Measurements from ENCODE around the gene C1D. TPM values are rescaled to one million over a fixed set of nuclear protein-coding genes. Genes with fewer than 3 reads are reported as not detected.
A peak's percentile ranks its signal among the peaks of the same experiment; 100 is the strongest.

C1D gene
- total and polyA plus RNA-seq, 2 donors from 2014 or later = 23.0 to 34.2 TPM

DNA sequence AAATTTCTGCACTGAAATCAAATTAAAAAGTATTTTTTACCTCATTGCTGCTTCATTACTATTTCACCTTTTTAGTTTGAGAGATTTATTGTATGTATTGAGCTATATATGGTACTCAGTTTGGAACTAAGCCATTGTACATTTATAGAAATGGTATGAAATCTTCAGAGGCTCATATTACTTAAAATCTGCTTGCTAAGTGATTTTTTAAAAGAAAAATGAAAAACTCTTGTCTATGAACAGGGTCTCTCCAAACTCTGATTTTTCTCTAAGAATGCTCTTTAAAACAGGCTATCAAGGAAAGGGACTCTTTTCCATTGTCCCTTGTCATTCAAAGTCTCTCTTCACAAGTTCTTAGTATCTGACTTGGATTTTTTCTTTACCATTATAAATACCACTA is 31.8 kb downstream of the C1D start:
- no peaks in the 10 kb centered on the region for H3K27me3 ChIP-seq (ENCODE audit: control insufficient read depth, insufficient read depth, low read length)
- no peak for DNase-seq
- intact Hi-C loops (cut with DNase I) = no loop called here

DNA sequence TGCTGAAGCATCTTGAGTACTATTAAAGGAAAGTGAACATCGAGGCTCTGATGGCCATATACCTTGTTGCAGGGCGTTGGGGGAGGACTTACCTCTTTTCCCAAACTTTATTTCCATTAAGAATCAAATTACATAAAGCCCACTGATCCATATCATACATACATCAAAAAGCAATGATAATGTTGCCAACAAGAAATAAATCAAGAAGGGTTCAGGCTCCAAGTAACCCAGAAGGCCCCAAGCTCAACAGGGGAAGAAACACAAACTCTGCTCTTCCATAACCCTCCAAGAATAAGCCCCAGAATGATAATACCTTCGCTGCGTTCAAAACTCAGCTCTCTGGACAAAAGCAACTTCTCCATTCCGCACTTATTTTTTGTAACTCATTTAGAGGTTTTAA is 32.3 kb downstream of the C1D start:
- DNase-seq = no peak
- no peak for FAIRE-seq
- Histone ChIP-seq H3K4me1 (ENCODE audit: control insufficient read depth in 2 of 3, insufficient read depth in 2 of 3, low read depth in 1 of 3, low read length in 3 of 3) (no peaks in the 10 kb centered on the region), H3K27me3 (ENCODE audit: control insufficient read depth, insufficient read depth, low read length) (no peaks in the 10 kb centered on the region), H3K9me3 (ENCODE audit: control insufficient read depth in 2 of 3, insufficient read depth in 1 of 3, low read length in 3 of 3) (no peaks in the 10 kb centered on the region), H3K27ac (ENCODE audit: low read depth in 2 of 2, low read length in 2 of 2) (no peak overlapping the region), H3K4me3 (ENCODE audit: low read length in 3 of 3) (no peak overlapping the region), H3K9ac (ENCODE audit: low read length in 3 of 3) (no peak overlapping the region), H3K36me3 (ENCODE audit: control insufficient read depth in 2 of 3, insufficient read depth in 3 of 3, low read length in 3 of 3) (no peaks in the 10 kb centered on the region)
- intact Hi-C loops (cut with DNase I) = no loop called here
- TF ChIP-seq, protein P1, sequence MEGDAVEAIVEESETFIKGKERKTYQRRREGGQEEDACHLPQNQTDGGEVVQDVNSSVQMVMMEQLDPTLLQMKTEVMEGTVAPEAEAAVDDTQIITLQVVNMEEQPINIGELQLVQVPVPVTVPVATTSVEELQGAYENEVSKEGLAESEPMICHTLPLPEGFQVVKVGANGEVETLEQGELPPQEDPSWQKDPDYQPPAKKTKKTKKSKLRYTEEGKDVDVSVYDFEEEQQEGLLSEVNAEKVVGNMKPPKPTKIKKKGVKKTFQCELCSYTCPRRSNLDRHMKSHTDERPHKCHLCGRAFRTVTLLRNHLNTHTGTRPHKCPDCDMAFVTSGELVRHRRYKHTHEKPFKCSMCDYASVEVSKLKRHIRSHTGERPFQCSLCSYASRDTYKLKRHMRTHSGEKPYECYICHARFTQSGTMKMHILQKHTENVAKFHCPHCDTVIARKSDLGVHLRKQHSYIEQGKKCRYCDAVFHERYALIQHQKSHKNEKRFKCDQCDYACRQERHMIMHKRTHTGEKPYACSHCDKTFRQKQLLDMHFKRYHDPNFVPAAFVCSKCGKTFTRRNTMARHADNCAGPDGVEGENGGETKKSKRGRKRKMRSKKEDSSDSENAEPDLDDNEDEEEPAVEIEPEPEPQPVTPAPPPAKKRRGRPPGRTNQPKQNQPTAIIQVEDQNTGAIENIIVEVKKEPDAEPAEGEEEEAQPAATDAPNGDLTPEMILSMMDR (IDR thresholded peaks at IDR 0.05; ENCODE audit: borderline replicate concordance, extremely low read depth, insufficient read depth) = no peak

More for the DNA sequence above, 31.8 kb downstream of the C1D start:
- TF ChIP-seq, protein P1 (IDR thresholded peaks at IDR 0.05; ENCODE audit: borderline replicate concordance, extremely low read depth, insufficient read depth) = no peak
- Histone ChIP-seq H3K36me3 (ENCODE audit: control insufficient read depth in 2 of 3, insufficient read depth in 3 of 3, low read length in 3 of 3) (no peaks in the 10 kb centered on the region), H3K27ac (ENCODE audit: low read depth in 2 of 2, low read length in 2 of 2) (no peak overlapping the region), H3K9ac (ENCODE audit: low read length in 3 of 3) (no peak overlapping the region), H3K9me3 (ENCODE audit: control insufficient read depth in 2 of 3, insufficient read depth in 1 of 3, low read length in 3 of 3) (no peaks in the 10 kb centered on the region), H3K4me1 (ENCODE audit: control insufficient read depth in 2 of 3, insufficient read depth in 2 of 3, low read depth in 1 of 3, low read length in 3 of 3) (no peaks in the 10 kb centered on the region), H3K4me3 (ENCODE audit: low read length in 3 of 3) (no peak overlapping the region)
- FAIRE-seq = no peak

DNA sequence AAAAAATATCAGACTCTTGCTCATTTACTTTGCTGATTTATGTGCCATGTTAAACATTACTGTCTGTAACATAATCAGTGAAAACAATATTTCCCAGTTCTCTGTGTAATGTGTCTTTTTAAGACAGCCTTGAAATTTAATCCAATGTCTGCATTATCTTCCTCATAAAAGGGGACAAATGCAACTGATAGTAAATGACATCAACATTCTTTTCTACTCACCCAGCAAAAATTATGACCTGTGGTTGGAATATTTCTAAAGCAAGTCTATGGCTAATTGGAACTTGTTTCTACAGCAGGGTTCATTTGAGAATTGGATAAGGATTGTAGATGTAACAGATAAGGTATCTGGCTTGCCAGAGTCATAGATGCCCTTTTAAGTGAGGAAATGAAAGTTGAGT is 34.8 kb downstream of the C1D start:
- TF ChIP-seq, protein P1 (IDR thresholded peaks at IDR 0.05; ENCODE audit: borderline replicate concordance, extremely low read depth, insufficient read depth) = no peak
- FAIRE-seq = no peak
- Histone ChIP-seq H3K4me1 (ENCODE audit: control insufficient read depth in 2 of 3, insufficient read depth in 2 of 3, low read depth in 1 of 3, low read length in 3 of 3) (no peaks in the 10 kb centered on the region), H3K36me3 (ENCODE audit: control insufficient read depth in 2 of 3, insufficient read depth in 3 of 3, low read length in 3 of 3) (no peaks in the 10 kb centered on the region), H3K9me3 (ENCODE audit: control insufficient read depth in 2 of 3, insufficient read depth in 1 of 3, low read length in 3 of 3) (no peaks in the 10 kb centered on the region), H3K27ac (ENCODE audit: low read depth in 2 of 2, low read length in 2 of 2) (no peak overlapping the region), H3K9ac (ENCODE audit: low read length in 3 of 3) (no peak overlapping the region), H3K4me3 (ENCODE audit: low read length in 3 of 3) (no peak overlapping the region), H3K27me3 (ENCODE audit: control insufficient read depth, insufficient read depth, low read length) (no peaks in the 10 kb centered on the region)
- DNase-seq = peak in 2 of 5 donors; percentile 25 to 46
- intact Hi-C loops (cut with DNase I) = no loop called here

DNA sequence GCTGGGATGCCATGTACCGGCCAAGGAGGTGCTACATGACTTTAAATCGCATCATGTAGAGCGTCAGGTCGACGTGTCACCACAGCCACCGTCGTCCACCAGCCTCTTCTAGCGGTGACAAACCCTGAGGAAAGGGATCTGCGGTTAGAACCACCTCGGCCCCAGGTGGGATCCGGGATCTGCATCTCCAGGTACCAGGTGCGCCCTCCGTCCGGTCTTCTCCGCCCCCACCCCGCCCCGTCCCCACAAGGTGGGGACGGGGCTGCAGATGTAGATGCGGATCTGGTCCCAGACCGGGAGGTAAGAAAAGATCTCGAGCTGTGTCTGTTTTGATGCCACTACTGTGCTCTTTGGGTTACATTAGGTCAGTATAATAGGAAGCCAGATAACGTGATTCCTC is 38.4 kb downstream of the C1D start:
- H3K36me3 ChIP-seq (ENCODE audit: control insufficient read depth in 2 of 3, insufficient read depth in 3 of 3, low read length in 3 of 3) = no peaks in the 10 kb centered on the region
- no peaks in the 10 kb centered on the region for H3K4me1 ChIP-seq (ENCODE audit: control insufficient read depth in 2 of 3, insufficient read depth in 2 of 3, low read depth in 1 of 3, low read length in 3 of 3)
- H3K9ac ChIP-seq (ENCODE audit: low read length in 3 of 3) = no peak overlapping the region
- no peaks in the 10 kb centered on the region for H3K9me3 ChIP-seq (ENCODE audit: control insufficient read depth in 2 of 3, insufficient read depth in 1 of 3, low read length in 3 of 3)
- H3K27ac ChIP-seq (ENCODE audit: low read depth in 2 of 2, low read length in 2 of 2) = no peak overlapping the region
- intact Hi-C loops (cut with DNase I) = no loop called here
- FAIRE-seq (no peak), DNase-seq (peak in 1 of 5 donors; percentile 61)
- no peaks in the 10 kb centered on the region for H3K27me3 ChIP-seq (ENCODE audit: control insufficient read depth, insufficient read depth, low read length)
- no peak overlapping the region for H3K4me3 ChIP-seq (ENCODE audit: low read length in 3 of 3)
- TF ChIP-seq, protein P1 (IDR thresholded peaks at IDR 0.05; ENCODE audit: borderline replicate concordance, extremely low read depth, insufficient read depth) = no peak
